ENCODE data around the gene CNNM4. TPM values are rescaled to one million over a fixed set of nuclear protein-coding genes. Genes with fewer than 3 reads are reported as not detected.

CNNM4 gene
- total RNA-seq, 1 donor from 2014 or later: 5.9 TPM

GRCh38 chr2:96861074-96861473, 100.4 kb downstream of the CNNM4 start:
- Mint-ChIP-seq H3K36me3 (ENCODE audit: low read depth, unreplicated experiment) (peaks cover 27% of the 10 kb centered on the region), H3K4me3 (ENCODE audit: unreplicated experiment) (no peak overlapping the region), H3K9me3 (ENCODE audit: unreplicated experiment) (no peaks in the 10 kb centered on the region), H3K27ac (ENCODE audit: unreplicated experiment) (no peak overlapping the region), H3K4me1 (ENCODE audit: unreplicated experiment) (peaks cover 55% of the 10 kb centered on the region), H3K27me3 (ENCODE audit: unreplicated experiment) (peaks cover 11% of the 10 kb centered on the region)
- no peak for DNase-seq (ENCODE audit: low spot score)
- TF ChIP-seq CTCF (IDR thresholded peaks at IDR 0.05; ENCODE audit: unreplicated experiment): no peak

Small RNA genes within 50 kb of the gene (microRNA-seq; reads per million reads assigned to microRNA genes)
- gene MIR3127 (ENCODE audit: unreplicated experiment): 5.0 reads per million, percentile 49 among the genes with 10 or more reads in this experiment

Other genes starting within 250 kb of the CNNM4 start
- gene ARID5A, start 224.2 kb upstream of the CNNM4 start, total RNA-seq (ENCODE audit: unreplicated experiment): 16.4 TPM
- gene KANSL3, start 122.6 kb upstream of the CNNM4 start, total RNA-seq (ENCODE audit: unreplicated experiment): 36.3 TPM
- gene FER1L5, start 118.1 kb upstream of the CNNM4 start, total RNA-seq (ENCODE audit: unreplicated experiment): 1.0 TPM
- gene LMAN2L, start 20.8 kb upstream of the CNNM4 start, total RNA-seq (ENCODE audit: unreplicated experiment): 19.4 TPM
- 14.7 TPM for gene CNNM3, start 55.4 kb downstream of the CNNM4 start, total RNA-seq (ENCODE audit: unreplicated experiment)
- 4.7 TPM for gene ANKRD23, start 83.1 kb downstream of the CNNM4 start, total RNA-seq (ENCODE audit: unreplicated experiment)
- 14.9 TPM for gene ANKRD39, start 97.1 kb downstream of the CNNM4 start, total RNA-seq (ENCODE audit: unreplicated experiment)
- 279 TPM for gene SEMA4C, start 109.2 kb downstream of the CNNM4 start, total RNA-seq (ENCODE audit: unreplicated experiment)
- 3.9 TPM for gene FAM178B, start 225.7 kb downstream of the CNNM4 start, total RNA-seq (ENCODE audit: unreplicated experiment)